ENCODE data around the gene CBX6. TPM values are rescaled to one million over a fixed set of nuclear protein-coding genes. Genes with fewer than 3 reads are reported as not detected.

The CBX6 gene
- total and polyA plus RNA-seq, 4 donors: 14.6 to 79.2 (median 23.3) TPM

DNA sequence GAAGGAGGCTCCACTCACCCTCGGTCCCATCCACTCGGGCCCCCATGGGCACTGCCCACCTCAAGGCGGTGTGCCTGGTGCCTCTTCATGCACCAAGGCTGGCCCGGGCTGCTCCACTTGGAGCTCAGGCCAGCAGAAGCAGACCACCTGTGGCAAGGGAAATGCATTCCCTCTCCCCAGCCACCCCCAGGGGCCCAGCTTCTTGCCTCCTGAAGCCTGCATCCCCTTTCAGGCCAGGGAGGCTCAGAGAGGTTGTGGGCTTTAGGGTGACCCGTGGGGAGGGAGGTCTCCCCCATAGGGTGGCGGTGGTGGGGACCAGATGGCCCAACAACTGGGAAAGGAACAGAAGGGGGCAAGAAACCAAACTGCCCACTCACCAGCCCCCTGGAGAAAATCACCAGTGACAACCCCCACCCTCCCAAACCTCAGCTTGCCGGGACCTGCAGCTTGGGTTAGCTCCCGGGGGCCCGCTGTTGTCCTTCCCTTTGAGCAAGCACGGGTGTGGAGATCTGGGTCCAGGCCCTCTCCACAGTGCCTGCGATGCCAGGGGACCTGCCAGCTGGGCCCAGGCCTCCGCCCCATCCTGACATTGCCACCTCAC lies 8.4 kb downstream of the CBX6 start:
- H3K27me3 ChIP-seq (ENCODE audit: control insufficient read depth in 3 of 3, insufficient read depth in 3 of 3, low read length in 2 of 3): no peaks in the 10 kb centered on the region
- peak overlapping the region in 1 of 2 donors; percentile 11 for H3K9ac ChIP-seq (ENCODE audit: insufficient read depth in 1 of 2, low read length in 2 of 2)
- DNase-seq (peak in 1 of 3 donors; percentile 10), ATAC-seq (ENCODE audit: insufficient read depth, low FRiP score) (no peak)
- H3K36me3 ChIP-seq (ENCODE audit: control insufficient read depth in 4 of 4, insufficient read depth in 4 of 4, low read length in 4 of 4): peaks cover 3 to 29% (median 13%) of the 10 kb centered on the region in 4 donors
- 86 to 89% methylated on average over 11 to 12 of the region's 12 CpGs for WGBS, 2 donors
- TF ChIP-seq, protein P1, sequence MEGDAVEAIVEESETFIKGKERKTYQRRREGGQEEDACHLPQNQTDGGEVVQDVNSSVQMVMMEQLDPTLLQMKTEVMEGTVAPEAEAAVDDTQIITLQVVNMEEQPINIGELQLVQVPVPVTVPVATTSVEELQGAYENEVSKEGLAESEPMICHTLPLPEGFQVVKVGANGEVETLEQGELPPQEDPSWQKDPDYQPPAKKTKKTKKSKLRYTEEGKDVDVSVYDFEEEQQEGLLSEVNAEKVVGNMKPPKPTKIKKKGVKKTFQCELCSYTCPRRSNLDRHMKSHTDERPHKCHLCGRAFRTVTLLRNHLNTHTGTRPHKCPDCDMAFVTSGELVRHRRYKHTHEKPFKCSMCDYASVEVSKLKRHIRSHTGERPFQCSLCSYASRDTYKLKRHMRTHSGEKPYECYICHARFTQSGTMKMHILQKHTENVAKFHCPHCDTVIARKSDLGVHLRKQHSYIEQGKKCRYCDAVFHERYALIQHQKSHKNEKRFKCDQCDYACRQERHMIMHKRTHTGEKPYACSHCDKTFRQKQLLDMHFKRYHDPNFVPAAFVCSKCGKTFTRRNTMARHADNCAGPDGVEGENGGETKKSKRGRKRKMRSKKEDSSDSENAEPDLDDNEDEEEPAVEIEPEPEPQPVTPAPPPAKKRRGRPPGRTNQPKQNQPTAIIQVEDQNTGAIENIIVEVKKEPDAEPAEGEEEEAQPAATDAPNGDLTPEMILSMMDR (IDR thresholded peaks at IDR 0.05; ENCODE audit: control extremely low read depth, extremely low read depth): no peak
- no peak overlapping the region for H3K4me3 ChIP-seq
- H3K9me3 ChIP-seq (ENCODE audit: control insufficient read depth in 4 of 4, insufficient read depth in 3 of 4, low read length in 3 of 4): no peaks in the 10 kb centered on the region
- peaks cover 6 to 28% (median 21%) of the 10 kb centered on the region in 5 donors for H3K4me1 ChIP-seq (ENCODE audit: control insufficient read depth in 5 of 5, insufficient read depth in 5 of 5, low read length in 5 of 5)
- H3K27ac ChIP-seq (ENCODE audit: low read depth in 1 of 2, low read length in 1 of 2): no peak overlapping the region

DNA sequence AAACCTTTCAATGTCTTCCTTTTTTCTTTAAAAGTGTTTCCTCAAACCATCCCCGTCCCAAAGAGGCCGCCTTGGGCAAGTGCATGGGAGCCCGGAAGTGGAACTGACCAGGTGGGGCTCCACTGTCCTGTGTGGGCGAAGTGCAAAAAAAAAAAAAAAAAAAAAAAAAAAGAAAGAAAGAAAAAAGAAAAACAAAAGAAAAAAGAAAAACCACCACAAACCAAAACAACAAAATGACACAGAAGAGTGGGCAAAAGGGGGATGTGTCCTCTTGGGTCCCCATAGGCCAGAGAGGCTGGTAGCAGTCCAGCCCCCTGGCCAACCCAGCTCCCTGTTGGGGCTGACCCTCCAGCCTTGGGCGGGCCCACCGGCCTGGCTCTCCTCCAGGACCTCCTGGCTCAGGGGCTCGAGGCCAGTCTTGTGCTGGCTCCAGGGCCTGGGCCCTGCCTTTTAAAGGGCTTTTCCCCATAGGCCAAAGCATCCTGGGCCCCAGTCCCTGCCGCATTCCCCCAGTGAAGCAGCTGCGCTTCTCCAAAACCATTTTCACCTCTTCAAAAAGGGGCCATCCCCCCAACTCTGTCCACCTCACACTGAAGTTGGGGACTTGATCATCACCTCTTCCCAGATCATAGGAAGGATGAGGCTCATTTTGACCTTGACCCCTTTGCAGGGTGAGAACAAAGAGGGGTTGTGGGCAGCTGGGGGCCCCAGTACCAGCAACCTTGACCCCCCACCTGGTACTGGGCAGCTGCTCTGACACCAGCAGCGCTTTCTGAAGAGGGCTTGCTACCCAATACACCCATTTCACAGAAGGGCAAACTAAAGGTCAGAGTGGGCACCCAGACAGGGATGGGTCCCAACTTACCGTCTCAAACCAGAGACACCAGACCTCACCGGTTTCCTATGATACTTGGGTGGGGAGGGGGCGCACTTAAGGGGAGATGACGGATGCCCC lies 9.4 kb downstream of the CBX6 start:
- H3K36me3 ChIP-seq (ENCODE audit: control insufficient read depth in 4 of 4, insufficient read depth in 4 of 4, low read length in 4 of 4): peaks cover 3 to 21% (median 9%) of the 10 kb centered on the region in 4 donors
- H3K4me3 ChIP-seq: no peak overlapping the region
- 69 to 72% methylated on average over 14 of the region's 14 CpGs for WGBS, 2 donors
- peaks cover 6 to 28% (median 21%) of the 10 kb centered on the region in 5 donors for H3K4me1 ChIP-seq (ENCODE audit: control insufficient read depth in 5 of 5, insufficient read depth in 5 of 5, low read length in 5 of 5)
- no peak overlapping the region for H3K9ac ChIP-seq (ENCODE audit: insufficient read depth in 1 of 2, low read length in 2 of 2)
- peaks cover 0 to 4% (median 0%) of the 10 kb centered on the region in 3 donors for H3K27me3 ChIP-seq (ENCODE audit: control insufficient read depth in 3 of 3, insufficient read depth in 3 of 3, low read length in 2 of 3)
- no peak overlapping the region for H3K27ac ChIP-seq (ENCODE audit: low read depth in 1 of 2, low read length in 1 of 2)
- ATAC-seq (ENCODE audit: insufficient read depth, low FRiP score) (no peak), DNase-seq (peak; percentile 85 to 94 (median 86))
- H3K9me3 ChIP-seq (ENCODE audit: control insufficient read depth in 4 of 4, insufficient read depth in 3 of 4, low read length in 3 of 4): no peaks in the 10 kb centered on the region
- TF ChIP-seq, protein P1 (IDR thresholded peaks at IDR 0.05; ENCODE audit: control extremely low read depth, extremely low read depth): no peak

DNA sequence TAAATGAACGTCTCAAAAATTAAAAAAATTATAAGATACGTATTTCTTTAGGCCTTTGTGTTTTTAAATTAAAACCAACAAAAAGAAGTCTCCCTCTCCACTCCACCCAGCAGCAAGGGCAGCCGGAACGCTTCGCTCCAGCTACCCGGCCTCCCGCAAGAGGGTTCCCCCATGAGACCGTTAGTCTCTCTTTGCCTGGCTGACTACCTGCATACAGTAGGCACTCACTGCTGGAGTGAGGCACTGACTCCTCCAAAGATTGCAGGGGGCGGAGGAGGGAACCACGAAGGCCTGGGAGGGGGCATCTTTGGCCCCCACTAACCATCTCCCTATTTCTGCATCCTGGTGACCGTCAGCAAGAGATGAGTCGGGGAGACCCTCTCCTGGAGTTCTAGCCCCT lies 10.1 kb downstream of the CBX6 start:
- Histone ChIP-seq H3K9ac (ENCODE audit: insufficient read depth in 1 of 2, low read length in 2 of 2) (no peak overlapping the region), H3K27ac (ENCODE audit: low read depth in 1 of 2, low read length in 1 of 2) (no peak overlapping the region), H3K4me3 (no peak overlapping the region), H3K36me3 (ENCODE audit: control insufficient read depth in 4 of 4, insufficient read depth in 4 of 4, low read length in 4 of 4) (peaks cover 3 to 15% (median 9%) of the 10 kb centered on the region in 4 donors), H3K27me3 (ENCODE audit: control insufficient read depth in 3 of 3, insufficient read depth in 3 of 3, low read length in 2 of 3) (peaks cover 0 to 4% (median 0%) of the 10 kb centered on the region in 3 donors), H3K4me1 (ENCODE audit: control insufficient read depth in 5 of 5, insufficient read depth in 5 of 5, low read length in 5 of 5) (peaks cover 6 to 28% (median 21%) of the 10 kb centered on the region in 5 donors), H3K9me3 (ENCODE audit: control insufficient read depth in 4 of 4, insufficient read depth in 3 of 4, low read length in 3 of 4) (no peaks in the 10 kb centered on the region)
- DNase-seq: no peak
- TF ChIP-seq, protein P1 (IDR thresholded peaks at IDR 0.05; ENCODE audit: control extremely low read depth, extremely low read depth): no peak
- 72 to 74% methylated on average over 12 of the region's 12 CpGs for WGBS, 2 donors
- no peak for ATAC-seq (ENCODE audit: insufficient read depth, low FRiP score)
